Activated effector memory CD4-positive, alpha-beta T cell treated with Interleukin-2 at 50 U/mL for 16 hours (primary cell): ENCODE measurements around the gene FAM13A.
"Not testable (repeated sequence)": the region's sequence is repeated elsewhere in the genome, so short reads cannot be mapped to it uniquely, and the experiment has no call there.

Experiments used
- DNase-seq: peaks from one replicate; pipeline ENCODE4 v3.0.0-alpha.2; 2020

FAM13A gene

GRCh38 chr4:89056953-89057398, at the start of gene FAM13A:
FAM13A (minus strand) TSS chr4:89057185; CDS start chr4:89056964, 221 bp downstream.
- no peak for DNase-seq

GRCh38 chr4:89105726-89106125, 48.7 kb upstream of the FAM13A start:
- no peak for DNase-seq

DNA sequence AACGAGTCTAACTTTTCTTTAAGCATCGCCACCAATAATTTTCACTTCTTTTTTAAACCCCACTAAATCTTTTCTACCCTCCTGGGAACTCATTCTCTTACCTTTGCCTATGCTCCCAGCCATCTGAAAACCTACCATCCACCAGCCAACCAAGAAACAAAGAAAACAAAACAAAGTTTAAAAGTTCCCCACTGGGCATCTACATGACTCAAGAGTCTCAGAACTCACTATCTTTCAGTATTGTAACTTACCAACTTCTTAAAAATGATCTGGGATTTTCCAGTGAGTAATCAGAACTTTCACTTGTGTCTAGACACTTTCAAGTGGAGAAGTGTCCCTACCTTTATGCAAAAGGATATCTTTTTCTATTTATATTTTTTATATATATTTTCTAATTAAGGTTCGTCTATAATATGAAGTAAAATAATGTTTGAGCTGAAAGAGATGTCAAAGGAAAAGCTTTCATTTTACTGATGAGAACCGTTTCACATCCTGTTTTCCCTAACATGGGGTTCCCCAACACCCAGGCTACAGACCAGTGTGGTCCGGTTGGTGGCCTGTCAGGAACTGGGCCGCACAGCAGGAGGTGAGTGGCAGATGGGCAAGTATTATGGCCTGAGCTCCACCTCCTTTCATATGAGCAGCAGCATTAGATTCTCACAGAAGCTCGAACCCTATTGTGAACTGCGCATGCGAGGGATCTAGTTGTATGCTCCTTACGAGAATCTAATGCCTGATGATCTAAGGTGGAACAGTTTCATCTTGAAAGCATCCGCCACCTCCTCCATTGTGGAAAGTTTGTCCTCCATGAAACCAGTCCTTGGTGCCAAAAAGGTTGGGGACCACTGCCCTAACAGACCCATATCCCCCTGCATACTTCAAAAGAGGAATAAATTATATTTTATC, 44.5 kb upstream of the FAM13A start:
- DNase-seq: no peak

GRCh38 chr4:89100853-89101252, 43.9 kb upstream of the FAM13A start:
- DNase-seq: no peak

DNA sequence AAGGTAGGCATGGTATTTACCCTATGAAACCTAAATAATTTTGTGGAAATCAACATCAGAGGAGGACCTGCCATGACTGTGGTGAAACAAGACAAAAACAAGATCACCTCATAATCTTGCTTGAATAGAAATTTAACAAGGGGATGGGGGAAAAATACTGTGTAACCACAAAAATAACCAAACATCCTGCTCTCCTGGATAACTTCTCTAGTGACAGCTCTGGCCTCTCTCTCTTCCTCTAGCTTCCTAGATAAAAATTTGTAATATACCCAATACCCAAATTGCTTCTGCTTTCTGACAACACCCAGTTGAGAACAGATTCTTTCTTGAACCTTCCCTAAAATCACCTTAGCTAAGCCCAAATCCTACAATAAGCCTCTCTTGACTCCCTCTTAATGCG, 42.5 kb upstream of the FAM13A start:
- no peak for DNase-seq

DNA sequence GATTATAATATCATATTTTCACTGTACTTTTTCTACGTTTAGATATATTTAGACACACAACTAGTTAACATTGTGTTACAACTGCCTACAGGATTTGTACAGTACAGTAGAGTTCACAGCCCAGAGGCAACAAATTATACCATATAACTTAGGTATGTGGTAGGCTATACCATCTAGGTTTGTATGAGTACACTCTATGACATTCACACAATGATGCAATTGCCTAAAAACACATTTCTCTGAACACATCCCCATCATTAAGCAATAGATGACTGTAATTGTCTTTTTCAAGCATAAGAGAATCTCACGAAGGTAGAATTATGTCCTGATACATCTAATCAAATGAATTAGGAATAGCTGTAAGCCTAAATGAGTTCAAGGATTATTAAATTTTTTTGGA, 42.0 kb upstream of the FAM13A start:
- DNase-seq: no peak

DNA sequence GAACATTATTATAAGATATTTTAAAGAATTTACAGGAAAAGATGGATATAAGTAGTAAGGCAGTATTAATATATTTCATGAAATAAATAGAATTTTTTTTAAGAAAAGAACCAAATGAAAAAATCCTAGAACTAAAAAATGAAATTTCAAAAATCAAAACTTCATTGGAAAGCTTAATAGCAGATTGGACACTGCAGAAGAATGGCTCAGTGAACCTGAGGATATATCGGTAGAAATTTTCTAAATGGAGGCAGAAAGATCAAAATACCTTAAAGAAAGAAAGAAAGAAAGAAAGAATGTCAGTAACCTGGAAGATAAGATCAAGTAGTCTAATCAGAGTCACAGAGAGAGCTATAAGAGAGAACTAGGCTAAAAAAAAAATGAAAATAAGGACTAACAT, 21.3 kb upstream of the FAM13A start:
- no peak for DNase-seq

DNA sequence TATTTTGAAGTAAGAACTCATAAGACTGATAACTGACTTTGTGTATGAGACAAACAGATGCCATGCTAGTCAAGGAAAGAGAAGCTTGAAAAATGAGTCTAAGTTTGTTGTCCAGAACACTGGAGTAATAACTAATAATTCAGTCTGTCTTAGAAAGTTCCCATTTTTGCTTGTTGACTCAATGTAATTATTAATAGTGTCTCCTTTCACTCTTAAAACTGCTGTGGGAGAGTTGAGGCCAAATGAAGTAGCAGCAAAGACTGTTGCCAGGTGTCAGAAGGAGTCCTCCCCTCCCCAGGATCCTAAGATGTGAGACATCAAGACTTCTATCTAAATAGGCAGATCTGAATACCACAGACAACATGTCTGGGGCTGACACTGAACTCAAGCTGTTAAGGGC, 20.8 kb upstream of the FAM13A start:
- no peak for DNase-seq

- no peak for DNase-seq
Observed at GRCh38 chr4:89072921-89073320, 15.9 kb upstream of the FAM13A start.

GRCh38 chr4:89071311-89071710, 14.3 kb upstream of the FAM13A start:
- DNase-seq: no peak

DNA sequence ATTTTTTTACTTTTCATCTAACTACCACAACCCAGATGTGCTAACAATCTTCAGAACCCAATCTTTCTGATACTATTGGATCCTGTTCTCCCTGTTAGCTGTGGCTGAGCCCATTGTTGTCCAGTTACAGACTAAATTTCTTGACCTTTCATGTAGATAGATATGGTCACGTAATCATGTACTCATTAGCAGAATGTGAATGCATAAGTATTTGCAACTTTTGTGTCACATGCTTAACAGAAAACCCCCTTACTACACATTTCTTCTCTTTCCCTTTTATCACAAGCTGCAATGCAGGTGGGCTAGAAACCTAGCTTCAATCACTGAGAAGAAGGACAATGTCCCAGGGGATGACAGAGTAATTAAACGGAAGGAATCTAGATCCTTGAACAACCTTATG, 13.1 kb upstream of the FAM13A start:
- no peak for DNase-seq

DNA sequence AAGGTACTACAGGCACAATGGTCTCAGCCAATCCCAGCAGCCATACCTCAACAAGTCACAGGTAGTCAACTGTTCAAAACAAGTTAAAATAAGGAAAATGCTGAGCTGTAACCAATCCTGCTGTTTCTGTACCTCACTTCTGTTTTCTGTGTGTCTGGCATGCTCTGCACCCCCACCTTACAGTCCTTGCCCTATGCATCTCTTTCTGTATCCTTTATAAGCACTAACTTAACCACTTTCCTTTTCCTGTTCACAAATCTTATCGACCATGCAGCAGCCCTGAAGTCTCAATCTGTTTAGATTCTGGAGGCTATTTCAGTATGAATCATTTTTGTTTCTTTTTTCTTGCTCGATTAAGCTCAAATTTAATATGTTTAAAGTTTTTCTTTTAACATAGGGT, 12.5 kb upstream of the FAM13A start:
- DNase-seq: no peak

- no peak for DNase-seq
Observed at GRCh38 chr4:89067417-89067816, 10.4 kb upstream of the FAM13A start.

DNA sequence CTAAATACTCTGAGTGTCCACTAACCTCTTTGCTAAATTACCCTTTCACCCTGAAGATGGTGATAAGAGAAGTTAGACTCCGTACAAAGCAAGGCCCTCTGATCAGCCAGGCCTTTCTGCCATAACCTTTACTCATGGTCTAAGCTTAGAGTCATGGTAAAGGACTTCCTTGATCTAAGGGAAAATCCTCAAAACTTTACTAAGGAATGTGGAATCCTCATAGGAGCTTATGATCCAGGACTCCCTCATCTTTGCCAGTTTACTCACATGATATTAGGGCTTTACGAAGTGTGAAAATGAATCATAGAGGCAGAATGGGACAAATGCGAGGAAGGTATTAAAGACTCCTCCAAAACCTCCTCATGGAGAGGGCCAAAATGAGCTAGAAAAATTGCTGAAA, 7.9 kb upstream of the FAM13A start:
- no peak for DNase-seq

DNA sequence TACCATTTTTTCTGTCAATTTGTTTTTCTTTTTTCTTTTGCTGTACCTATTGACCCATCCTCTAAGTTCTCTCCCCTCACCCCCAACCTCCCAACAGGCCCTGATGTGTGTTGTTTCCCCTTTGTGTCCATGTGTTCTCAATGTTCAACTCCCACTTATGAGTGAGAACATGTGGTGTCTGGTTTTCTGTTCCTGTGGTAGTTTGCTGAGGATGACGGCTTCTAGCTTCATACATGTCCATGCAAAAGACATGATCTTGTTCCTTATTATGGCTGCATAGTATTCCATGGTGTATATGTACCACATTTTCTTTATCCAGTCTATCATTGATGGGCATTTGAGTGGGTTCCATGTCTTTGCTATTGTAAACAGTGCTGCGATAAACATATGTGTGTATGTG, 859 bp upstream of the FAM13A start:
- not testable (repeated sequence) for DNase-seq

- no peak for DNase-seq
Observed at GRCh38 chr4:89056292-89056952, 563 bp downstream of the FAM13A start.

- no peak for DNase-seq
Observed at GRCh38 chr4:89055157-89056080, 1.6 kb downstream of the FAM13A start.

- no peak for DNase-seq
Observed at GRCh38 chr4:89054627-89055026, 2.4 kb downstream of the FAM13A start.

GRCh38 chr4:89049853-89050252, 7.1 kb downstream of the FAM13A start:
- no peak for DNase-seq

DNA sequence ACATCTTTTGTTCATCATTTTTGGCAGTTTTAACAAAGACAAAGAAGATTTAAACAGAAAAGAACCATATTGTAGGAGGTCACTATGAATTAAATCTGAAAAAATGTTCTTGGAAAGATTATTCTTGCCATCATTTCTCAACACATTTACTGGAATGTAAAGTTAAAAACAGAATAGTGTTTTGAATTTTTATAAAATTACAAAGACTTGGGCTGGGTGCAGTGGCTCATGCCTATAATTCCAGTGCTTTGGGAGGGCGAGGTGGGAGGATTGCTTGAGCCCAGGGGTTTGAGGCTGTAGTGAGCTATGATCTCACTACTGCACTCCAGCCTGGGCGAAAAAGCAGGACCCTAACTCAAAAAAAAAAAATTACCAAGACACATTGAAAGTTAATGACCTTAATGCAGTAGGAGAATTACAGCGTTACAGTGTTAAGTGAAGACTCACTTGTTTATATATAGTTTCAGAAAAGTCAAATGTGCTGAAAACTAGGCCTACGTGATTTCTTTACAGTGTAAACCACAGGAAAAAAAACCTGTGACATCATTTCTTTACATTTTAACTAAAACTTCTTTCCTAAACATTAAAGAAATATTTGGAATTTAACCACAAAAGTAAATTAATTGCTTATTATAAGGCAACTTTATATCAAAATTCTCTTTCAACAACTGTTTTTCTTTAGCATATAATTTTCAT, 7.9 kb downstream of the FAM13A start:
- DNase-seq: no peak

DNA sequence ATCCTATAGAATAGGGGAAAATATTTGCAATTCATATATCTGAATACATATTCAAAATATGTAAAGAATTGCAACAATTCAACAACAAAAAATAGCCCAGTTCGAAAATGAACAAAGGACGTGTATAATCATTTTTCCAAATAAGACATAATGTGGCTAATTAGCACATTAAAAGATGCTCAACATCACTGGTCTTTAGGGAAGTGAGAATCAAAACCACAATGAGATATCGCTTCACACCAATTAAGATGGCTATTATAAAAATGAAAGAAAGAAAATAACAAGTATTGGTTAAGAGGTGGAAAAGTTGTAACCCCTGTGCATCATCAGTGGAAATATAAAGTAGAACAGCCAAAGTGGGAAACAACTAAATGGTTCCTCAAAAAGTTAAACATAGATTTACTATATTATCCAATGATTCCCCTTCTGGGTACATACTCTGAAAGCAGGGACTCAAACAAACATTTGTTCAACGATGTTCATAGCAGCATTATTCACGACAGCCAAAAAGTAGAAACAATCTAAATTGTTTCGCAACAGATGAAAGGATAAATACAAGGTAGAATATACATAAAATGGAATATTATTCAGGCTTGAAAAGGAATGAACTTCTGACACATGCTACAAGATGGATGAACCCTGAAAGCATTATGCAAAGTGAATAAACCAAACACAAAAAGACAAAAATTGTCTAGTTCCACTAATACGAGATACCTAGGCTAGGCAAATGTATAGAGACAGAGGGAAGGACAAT, 12.7 kb downstream of the FAM13A start:
- DNase-seq: no peak

DNA sequence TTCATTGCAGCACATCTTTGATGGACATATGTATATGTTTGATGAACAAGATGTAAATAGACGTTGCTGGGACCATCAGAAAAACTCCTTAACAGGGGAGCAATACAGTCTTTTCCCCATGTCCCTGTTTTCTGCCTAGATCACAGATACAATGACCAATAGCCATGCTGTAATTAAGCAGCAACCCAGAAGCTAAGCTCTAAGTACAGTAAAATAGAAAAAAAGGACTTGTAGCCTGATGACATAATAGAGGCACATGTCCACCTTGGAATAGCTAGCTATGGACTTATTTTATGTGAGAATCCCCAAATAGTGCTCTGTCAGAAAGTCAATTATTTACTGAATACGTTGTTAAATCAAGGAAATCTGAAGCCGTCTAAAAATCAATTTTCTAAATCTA, 14.9 kb downstream of the FAM13A start:
- DNase-seq: no peak
